Stomach (tissue), 9 donors: ENCODE data around the gene TUBA4B. TPM values are rescaled to one million over a fixed set of nuclear protein-coding genes. Genes with fewer than 3 reads are reported as not detected.
"Not testable (repeated sequence)": the region's sequence is repeated elsewhere in the genome, so short reads cannot be mapped to it uniquely, and the experiment has no call there.

Experiments used
- DNase-seq, 2 donors: peaks; one replicate each; pipeline versions ENCODE4 v3.0.0 to v3.0.0-alpha.2; 2013 to 2019
- H3K27ac ChIP-seq, 5 donors: fragments of 200-600 bp in 4 of 5; sonication (generic) in 4 of 5; one replicate each; pipeline ENCODE4 v1.5.1; 2013 to 2019; ENCODE audit warnings: mild to moderate bottlenecking in 1 of 5, moderate library complexity in 1 of 5
- H3K27me3 ChIP-seq, 3 donors: fragments of 200-600 bp; sonication (generic); one replicate each; pipeline ENCODE4 v1.5.1; 2017 to 2019; ENCODE audit warnings: mixed run types in 1 of 3
- H3K36me3 ChIP-seq, 4 donors: fragments of 200-600 bp; sonication (generic); 1 replicate in 3 of 4; 2 replicates in 1 of 4; pipeline ENCODE4 v1.5.1; 2016 to 2019
- H3K4me1 ChIP-seq, 4 donors: fragments of 200-600 bp; sonication (generic); one replicate each; pipeline ENCODE4 v1.5.1; 2016 to 2019
- H3K4me3 ChIP-seq, 4 donors: fragments of 200-600 bp; sonication (generic) in 3 of 4; one replicate each; pipeline ENCODE4 v1.5.1; 2016 to 2019; ENCODE audit warnings: mild to moderate bottlenecking in 1 of 4
- H3K9me3 ChIP-seq, 4 donors: fragments of 200-600 bp; sonication (generic); one replicate each; pipeline ENCODE4 v1.5.1; 2016 to 2019
- EP300 ChIP-seq: sonication (generic); formaldehyde crosslinking; IDR thresholded peaks from one replicate; pipeline ENCODE4 v1.6.1; 2017; ENCODE audit warnings: antibody characterized with exemption
- POLR2A ChIP-seq, 4 donors: fragments of 450-650 bp; IDR thresholded peaks; one replicate each; pipeline ENCODE4 v1.6.1; 2016; ENCODE audit warnings: antibody characterized with exemption in 4 of 4, control low read depth in 2 of 4, mild to moderate bottlenecking in 1 of 4, moderate library complexity in 1 of 4
- POLR2AphosphoS5 ChIP-seq, 3 donors: sonication (generic); formaldehyde crosslinking; IDR thresholded peaks; one replicate each; pipeline ENCODE4 v1.6.1; 2016; ENCODE audit warnings: antibody characterized with exemption in 3 of 3
- WGBS, 5 donors: extraction: QIAGEN DNeasy Blood & Tissue Kit in 3 of 5; methylation state at CpG; one replicate each; pipeline versions ENCODE4 v1.1.5 to v1.1.7; 2013 to 2018; 5-methylcytosine and 5-hydroxymethylcytosine counted together
- intact Hi-C: fragments of 100-400 bp; cut with DNase I; formaldehyde crosslinking; loops from one replicate; pipeline ENCODE4 v1.15.1; 2023; ENCODE audit warnings: low total_unique reads
- polyA plus RNA-seq, 3 donors: library from polyadenylated mRNA; stranded (reverse); fragments of 200-250 nt; gene quantifications; one replicate each; pipeline ENCODE4 v1.2.3, GENCODE V29; 2013
- total RNA-seq, 5 donors: library from RNA; depleted of rRNA; stranded (reverse); fragments of >200 nt; gene quantifications; one replicate each; pipeline versions ENCODE4 v1.1.0 to v1.2.3, GENCODE V29; 2014 to 2016
- TF ChIP-seq, protein P1 (sequence below), 7 experiments: fragments of 450-650 bp in 4 of 7; fragments of 200-600 bp in 3 of 7; sonication (generic) in 3 of 7; IDR thresholded peaks; one replicate each; pipeline ENCODE4 v1.5.1; 2016 to 2019; ENCODE audit warnings: antibody characterized with exemption in 7 of 7, control low read depth in 2 of 7, mild to moderate bottlenecking in 1 of 7
- donor health status: healthy with polysubstance abuse.
- donor health status: Bipolar disorder and iron deficiency.
- donor health status: healthy.

TUBA4B gene
- total and polyA plus RNA-seq, 8 donors, result not detected

DNA sequence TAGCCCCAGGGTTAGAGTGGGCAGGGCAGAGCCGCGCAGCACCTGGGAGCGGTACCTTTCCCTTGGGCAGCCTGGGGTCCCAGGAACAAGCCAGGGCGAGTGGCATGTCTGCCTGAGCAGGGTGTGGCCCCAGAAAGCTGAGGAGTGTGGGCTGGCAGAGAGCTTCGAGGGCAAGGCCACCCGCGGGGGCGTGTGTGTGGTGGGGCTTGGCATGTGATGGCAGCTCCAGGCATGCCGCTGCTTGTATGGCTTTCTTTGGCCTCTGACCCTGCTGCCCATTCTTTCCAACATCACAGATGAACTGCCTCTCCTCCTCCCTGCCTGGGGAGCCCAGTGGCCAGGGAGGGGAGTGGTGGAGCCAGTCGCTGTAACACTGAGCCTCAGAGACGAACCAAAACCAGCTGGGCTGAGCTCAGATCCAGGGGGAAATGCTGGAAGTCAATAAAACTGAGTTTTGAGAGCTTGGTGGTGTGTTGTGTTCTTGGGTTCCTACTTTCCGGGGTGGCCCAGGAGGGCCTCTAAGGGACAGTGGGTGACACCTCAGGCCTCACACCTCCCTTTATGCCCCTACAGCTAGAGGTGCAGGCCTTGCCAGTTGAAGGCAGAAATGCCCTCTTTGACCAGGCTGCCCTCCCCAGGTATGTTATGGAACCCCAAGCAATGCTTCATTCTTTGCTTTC, 33.5 kb downstream of the TUBA4B start:
- H3K27me3 ChIP-seq, result no peaks in the 10 kb centered on the region
- peaks cover 0 to 53% (median 23%) of the 10 kb centered on the region in 4 donors for H3K4me1 ChIP-seq
- no peak for TF ChIP-seq POLR2AphosphoS5 (IDR thresholded peaks at IDR 0.05)
- TF ChIP-seq, protein P1, sequence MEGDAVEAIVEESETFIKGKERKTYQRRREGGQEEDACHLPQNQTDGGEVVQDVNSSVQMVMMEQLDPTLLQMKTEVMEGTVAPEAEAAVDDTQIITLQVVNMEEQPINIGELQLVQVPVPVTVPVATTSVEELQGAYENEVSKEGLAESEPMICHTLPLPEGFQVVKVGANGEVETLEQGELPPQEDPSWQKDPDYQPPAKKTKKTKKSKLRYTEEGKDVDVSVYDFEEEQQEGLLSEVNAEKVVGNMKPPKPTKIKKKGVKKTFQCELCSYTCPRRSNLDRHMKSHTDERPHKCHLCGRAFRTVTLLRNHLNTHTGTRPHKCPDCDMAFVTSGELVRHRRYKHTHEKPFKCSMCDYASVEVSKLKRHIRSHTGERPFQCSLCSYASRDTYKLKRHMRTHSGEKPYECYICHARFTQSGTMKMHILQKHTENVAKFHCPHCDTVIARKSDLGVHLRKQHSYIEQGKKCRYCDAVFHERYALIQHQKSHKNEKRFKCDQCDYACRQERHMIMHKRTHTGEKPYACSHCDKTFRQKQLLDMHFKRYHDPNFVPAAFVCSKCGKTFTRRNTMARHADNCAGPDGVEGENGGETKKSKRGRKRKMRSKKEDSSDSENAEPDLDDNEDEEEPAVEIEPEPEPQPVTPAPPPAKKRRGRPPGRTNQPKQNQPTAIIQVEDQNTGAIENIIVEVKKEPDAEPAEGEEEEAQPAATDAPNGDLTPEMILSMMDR (IDR thresholded peaks at IDR 0.05), result no peak
- no peak for TF ChIP-seq POLR2A (IDR thresholded peaks at IDR 0.05)
- no peak for TF ChIP-seq EP300
- peaks cover 36 to 54% (median 47%) of the 10 kb centered on the region in 4 donors for H3K36me3 ChIP-seq
- H3K27ac ChIP-seq, result peak overlapping the region in 2 of 5 donors; percentile 39 to 65
- intact Hi-C loops, result loop anchor here (10.0 kb wide), 1 partner anchor 62 kb away; the partner anchor contains the start of genes ANKZF1 and ATG9A
- DNase-seq, result no peak
- H3K9me3 ChIP-seq, result no peaks in the 10 kb centered on the region
- 62 to 87% (median 68%) methylated on average over 7 to 12 of the region's 12 CpGs for WGBS, 5 donors
- H3K4me3 ChIP-seq, result no peak overlapping the region

GRCh38 chr2:219287116-219287440, 34.0 kb downstream of the TUBA4B start:
- DNase-seq, H3K4me3 ChIP-seq, H3K9me3 ChIP-seq, H3K27me3 ChIP-seq: not testable (repeated sequence)
- 84 to 91% (median 87%) methylated on average over 6 of the region's 6 CpGs for WGBS, 5 donors
- Histone ChIP-seq H3K27ac (peak overlapping the region in 1 of 5 donors; percentile 65), H3K36me3 (peaks cover 31 to 48% (median 42%) of the 10 kb centered on the region in 4 donors), H3K4me1 (peaks cover 0 to 48% (median 23%) of the 10 kb centered on the region in 4 donors)
- intact Hi-C loops, result loop anchor here (10.0 kb wide), 1 partner anchor 62 kb away; the partner anchor contains the start of genes ANKZF1 and ATG9A

DNA sequence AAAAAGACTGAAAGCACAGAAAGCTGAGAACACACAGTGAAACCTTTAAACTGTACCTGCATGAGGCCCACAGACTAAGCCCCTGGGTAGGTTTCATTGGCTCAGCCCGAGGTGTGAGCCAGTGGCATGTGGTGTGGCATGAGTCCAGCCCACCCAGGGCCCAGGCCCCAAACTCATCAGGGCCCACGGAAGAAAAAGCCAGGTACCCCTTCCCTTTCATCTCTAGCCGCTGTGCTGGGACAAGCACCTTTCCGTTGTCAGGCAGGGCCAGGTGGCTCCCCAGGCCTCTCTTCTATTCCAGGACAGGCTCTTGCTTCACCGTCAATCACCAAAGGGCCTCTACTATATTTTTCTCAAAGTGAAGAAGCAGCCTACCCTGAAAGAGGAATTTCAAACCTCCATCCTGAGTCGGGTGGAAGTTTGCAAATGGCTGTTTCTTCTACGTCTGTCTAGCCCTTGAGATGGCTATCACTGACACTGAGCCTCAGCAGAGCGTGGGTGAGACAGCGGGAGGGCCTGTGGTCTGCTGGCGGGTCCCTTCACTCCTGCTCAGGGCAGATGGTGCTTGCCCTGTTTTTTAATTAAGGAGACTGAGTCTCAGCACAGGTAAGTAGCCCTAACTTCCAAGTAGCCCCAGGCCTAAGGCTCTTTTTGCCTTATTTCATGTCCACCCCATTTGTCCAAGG, 34.7 kb downstream of the TUBA4B start:
- Histone ChIP-seq H3K9me3 (no peaks in the 10 kb centered on the region), H3K4me3 (no peak overlapping the region), H3K36me3 (peaks cover 28 to 42% (median 36%) of the 10 kb centered on the region in 4 donors), H3K4me1 (peaks cover 0 to 48% (median 23%) of the 10 kb centered on the region in 4 donors), H3K27me3 (no peaks in the 10 kb centered on the region), H3K27ac (peak overlapping the region in 1 of 5 donors; percentile 1)
- intact Hi-C loops, result loop anchor here (10.0 kb wide), 1 partner anchor 63 kb away; the partner anchor contains the start of genes ANKZF1 and ATG9A
- TF ChIP-seq POLR2AphosphoS5 (IDR thresholded peaks at IDR 0.05) (no peak), EP300 (no peak)
- 77 to 83% (median 81%) methylated on average over 10 of the region's 10 CpGs for WGBS, 5 donors
- DNase-seq, result no peak

GRCh38 chr2:219289195-219289536, 36.1 kb downstream of the TUBA4B start:
- H3K9me3 ChIP-seq, result no peaks in the 10 kb centered on the region
- intact Hi-C loops, result loop anchor here (10.0 kb wide), 1 partner anchor 64 kb away; the partner anchor contains the start of genes ANKZF1 and ATG9A
- H3K27me3 ChIP-seq, result no peaks in the 10 kb centered on the region
- 54 to 82% (median 65%) methylated on average over 4 to 6 of the region's 6 CpGs for WGBS, 5 donors
- H3K27ac ChIP-seq, result peak overlapping the region in 4 of 5 donors; percentile 29 to 70 (median 58)
- TF ChIP-seq, protein P1 (IDR thresholded peaks at IDR 0.05), result no peak
- TF ChIP-seq POLR2A (IDR thresholded peaks at IDR 0.05), result no peak
- no peak for TF ChIP-seq POLR2AphosphoS5 (IDR thresholded peaks at IDR 0.05)
- TF ChIP-seq EP300, result no peak
- peaks cover 16 to 28% (median 21%) of the 10 kb centered on the region in 4 donors for H3K36me3 ChIP-seq
- no peak overlapping the region for H3K4me3 ChIP-seq
- no peak for DNase-seq
- H3K4me1 ChIP-seq, result peaks cover under 1 to 43% (median 27%) of the 10 kb centered on the region in 4 donors

DNA sequence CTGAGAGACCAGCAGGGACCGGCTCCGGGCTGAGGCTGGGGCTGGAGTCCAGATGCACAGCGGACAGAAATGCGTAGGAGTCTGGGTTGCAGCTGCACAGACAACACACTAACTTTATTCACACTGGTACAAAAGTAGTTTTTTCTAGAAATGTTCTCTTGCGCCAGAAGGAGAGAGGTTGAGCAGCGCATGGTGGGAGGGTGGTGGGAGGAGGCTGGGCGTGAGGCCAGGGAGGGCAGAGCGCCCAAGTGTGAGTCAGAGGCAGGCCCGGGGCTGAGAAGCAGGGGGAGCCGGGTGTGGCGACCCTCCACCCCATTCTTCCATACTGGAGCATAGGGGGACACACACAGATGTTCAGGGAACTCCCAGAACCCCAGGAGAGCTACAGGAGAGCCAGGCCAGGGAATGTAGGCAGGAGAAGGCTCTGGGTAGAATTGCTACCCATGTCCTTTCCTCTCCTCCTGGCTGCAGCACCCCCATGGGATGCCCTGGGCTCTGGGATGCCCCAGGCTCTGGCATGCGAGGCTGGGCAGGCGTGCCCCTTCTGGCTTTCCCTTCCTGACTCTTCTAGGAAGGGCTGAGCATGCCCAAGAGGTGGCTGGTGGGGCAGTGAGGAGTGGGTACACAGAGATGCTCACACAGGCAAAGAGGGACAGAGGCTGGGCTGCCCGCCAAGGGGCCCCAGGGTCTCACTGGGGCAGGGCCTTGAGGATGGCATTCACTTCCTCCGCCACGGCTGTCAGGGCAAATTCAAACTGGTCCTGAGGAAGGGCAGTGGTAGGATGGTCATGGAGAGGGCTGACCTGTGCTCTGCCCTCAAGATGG, 36.7 kb downstream of the TUBA4B start:
- H3K4me3 ChIP-seq, result no peak overlapping the region
- 28 to 41% (median 40%) methylated on average over 14 to 16 of the region's 16 CpGs for WGBS, 5 donors
- peak overlapping the region in 4 of 5 donors; percentile 29 to 70 (median 58) for H3K27ac ChIP-seq
- H3K36me3 ChIP-seq, result peaks cover 10 to 22% (median 15%) of the 10 kb centered on the region in 4 donors
- H3K9me3 ChIP-seq, result no peaks in the 10 kb centered on the region
- H3K27me3 ChIP-seq, result no peaks in the 10 kb centered on the region
- intact Hi-C loops, result loop anchor here (10.0 kb wide), 1 partner anchor 65 kb away; the partner anchor contains the start of genes ANKZF1 and ATG9A
- H3K4me1 ChIP-seq, result peaks cover 4 to 45% (median 28%) of the 10 kb centered on the region in 4 donors
- peak in 1 of 2 donors; percentile 94 for DNase-seq
- TF ChIP-seq POLR2A (IDR thresholded peaks at IDR 0.05), result no peak
- peak in 2 of 3 donors; percentile 24 to 35 for TF ChIP-seq POLR2AphosphoS5 (IDR thresholded peaks at IDR 0.05)
- TF ChIP-seq, protein P1 (IDR thresholded peaks at IDR 0.05), result no peak
- TF ChIP-seq EP300, result no peak
